K562 (cell line): ENCODE measurements around the gene RASGEF1C. TPM values are rescaled to one million over a fixed set of nuclear protein-coding genes. Genes with fewer than 3 reads are reported as not detected.

Source experiments
- ATAC-seq: fragments of 200-7000 bp; cut with Tn5 transposase; 3 replicates; pipeline ENCODE4 v1.9.1; 2020; ENCODE audit warnings: moderate library complexity
- BruUV-seq: library from RNA; stranded (reverse); fragments of 400-500 nt; replicated peaks from 2 replicates; lab custom pipeline; 2021; lab: Mats Ljungman, UMichigan
- CTCF ChIA-PET: fragments of 300-600 bp; formaldehyde crosslinking; extraction: SDS; loops from one replicate; lab custom pipeline; 2021; ENCODE audit warnings: low intra/inter-chr PET ratio; lab: Yijun Ruan, JAX
- POLR2A ChIA-PET: fragments of 300-600, 350-650 bp; sonication (Branson Sonifier 250); formaldehyde crosslinking; extraction: SDS; loops from one replicate; lab custom pipeline; 2021; ENCODE audit warnings: antibody characterized with exemption, inconsistent platforms; lab: Yijun Ruan, JAX
- DNase-seq, 4 experiments: peaks; one replicate each; pipeline versions ENCODE4 v3.0.0 to v3.0.0-alpha.2; 2011 to 2018; ENCODE audit warnings: low spot score in 3 of 4, mixed read lengths in 3 of 4; ENCODE audit errors: extremely low read depth in 1 of 4
- FAIRE-seq: peaks from 2 replicates; lab custom pipeline; 2011; peaks lifted over from hg19 to GRCh38; lab: Jason Lieb, UNC
- H2AFZ ChIP-seq: 2 replicates; pipeline ENCODE4 v1.6.0; 2011; ENCODE audit warnings: low read depth, low read length, control low read depth, inconsistent platforms
- H3K27ac ChIP-seq: fragments of 200-600 bp; 3 replicates; pipeline ENCODE4 v1.8.0; 2011; ENCODE audit warnings: low read depth, mild to moderate bottlenecking, control low read depth, inconsistent platforms, low read length, moderate library complexity, mixed read lengths; ENCODE audit errors: extremely low read depth
- H3K27me3 ChIP-seq, 2 experiments: fragments of 300-600 bp in 1 of 2; 2 replicates in 1 of 2; 3 replicates in 1 of 2; pipeline versions ENCODE4 v1.6.0 to v1.8.0; 2011; ENCODE audit warnings: inconsistent platforms in 2 of 2, low read length in 2 of 2, mild to moderate bottlenecking in 1 of 2, mixed read lengths in 1 of 2, moderate library complexity in 1 of 2; ENCODE audit not compliant: control insufficient read depth in 2 of 2, insufficient read depth in 2 of 2
- H3K36me3 ChIP-seq: fragments of 300-600 bp; 3 replicates; pipeline ENCODE4 v1.8.0; 2011; ENCODE audit warnings: mild to moderate bottlenecking, low read length, inconsistent platforms; ENCODE audit not compliant: control insufficient read depth, insufficient read depth
- H3K4me1 ChIP-seq, 2 experiments: fragments of 200-600 bp in 1 of 2; replicated peaks in 1 of 2; 2 replicates in 1 of 2; 3 replicates in 1 of 2; pipeline versions ENCODE4 v1.5.1 to v1.8.0; 2011; ENCODE audit warnings: inconsistent platforms in 2 of 2, low read length in 2 of 2, mild to moderate bottlenecking in 1 of 2, mixed read lengths in 1 of 2, moderate library complexity in 1 of 2; ENCODE audit not compliant: control insufficient read depth in 2 of 2, insufficient read depth in 2 of 2
- H3K4me2 ChIP-seq: 2 replicates; pipeline ENCODE4 v1.6.1; 2011; ENCODE audit warnings: low read length, control low read depth, inconsistent platforms, mixed read lengths; ENCODE audit not compliant: insufficient read depth
- H3K4me3 ChIP-seq: fragments of 200-600 bp; sonication (generic), shearing (Covaris generic); 2 replicates; pipeline ENCODE4 v1.5.1; 2016; ENCODE audit warnings: control low read depth, inconsistent platforms
- H3K79me2 ChIP-seq: fragments of 200-600 bp; 3 replicates; pipeline ENCODE4 v1.8.0; 2011; ENCODE audit warnings: low read length, inconsistent platforms; ENCODE audit not compliant: control insufficient read depth, insufficient read depth
- H3K9ac ChIP-seq, 2 experiments: 2 replicates each; pipeline versions ENCODE4 v1.6.0 to v1.6.1; 2011; ENCODE audit warnings: low read depth in 2 of 2, low read length in 2 of 2, control low read depth in 1 of 2, inconsistent platforms in 1 of 2, mild to moderate bottlenecking in 1 of 2, mixed read lengths in 1 of 2; ENCODE audit not compliant: insufficient read depth in 1 of 2
- H3K9me1 ChIP-seq: one replicate; pipeline ENCODE4 v1.6.0; 2011; ENCODE audit warnings: inconsistent platforms, mild to moderate bottlenecking, low read length, moderate library complexity; ENCODE audit not compliant: control insufficient read depth, insufficient read depth
- H3K9me3 ChIP-seq: replicated peaks from 2 replicates; pipeline ENCODE4 v1.5.1; 2011; ENCODE audit warnings: low read depth, low read length, inconsistent platforms; ENCODE audit not compliant: control insufficient read depth, insufficient read depth
- H4K20me1 ChIP-seq: replicated peaks from 2 replicates; pipeline ENCODE4 v1.6.1; 2011; ENCODE audit warnings: low read length, inconsistent platforms, mixed read lengths; ENCODE audit not compliant: control insufficient read depth, insufficient read depth
- SRF ChIP-seq, 2 experiments: fragments of 250-450, 450-650 bp in 1 of 2; sonication (Bioruptor Pico) in 1 of 2; sonication (generic) in 1 of 2; formaldehyde crosslinking; IDR thresholded peaks; 2 replicates each; pipeline versions ENCODE4 v1.5.0 to v1.5.1; 2020 to 2022; ENCODE audit warnings: mild to moderate bottlenecking in 1 of 2, missing genetic modification reagents in 1 of 2
- WGBS: fragments of 100-300 bp; shearing (Covaris generic); methylation state at CpG from one replicate; pipeline ENCODE4 v1.1.6; 2016; ENCODE audit warnings: low coverage, mixed read lengths; ENCODE audit not compliant: insufficient coverage; ENCODE audit errors: missing lambda C conversion rate; 5-methylcytosine and 5-hydroxymethylcytosine counted together
- in situ Hi-C: fragments of 300-500 bp; cut with MboI; formaldehyde crosslinking; loops from 4 replicates; pipeline ENCODE4 v1.15.0; 2018; ENCODE audit warnings: inconsistent platforms, mixed read lengths
- intact Hi-C: fragments of 100-400 bp; cut with micrococcal nuclease; formaldehyde crosslinking; loops from 2 replicates; pipeline ENCODE4 v1.14.2; 2022
- polyA plus RNA-seq, 8 experiments: library from polyadenylated mRNA; depleted of rRNA in 4 of 8; stranded (reverse) in 5 of 8; unstranded in 3 of 8; fragments of >200 nt; fragmentation: Nextera tagmentation in 2 of 8; fragmentation: Illumina TruSeq in 1 of 8; extraction: Ambion mirVana in 2 of 8; extraction: Trizol in 1 of 8; gene quantifications; 2 replicates each; pipeline versions ENCODE4 v1.2.1 to v1.2.3, GENCODE V29; 2011 to 2014; ENCODE audit warnings: inconsistent platforms in 1 of 8, missing spikeins in 1 of 8
- total RNA-seq, 7 experiments: library from RNA; depleted of rRNA in 6 of 7; stranded (reverse); fragments of >200 nt in 6 of 7; fragmentation: Illumina TruSeq in 2 of 7; extraction: Trizol in 2 of 7; gene quantifications; 2 replicates each; pipeline versions ENCODE4 v1.2.1 to v1.2.3, GENCODE V29; 2011 to 2021; ENCODE audit warnings: low replicate concordance in 1 of 7

Gene RASGEF1C
- total and polyA plus RNA-seq, 9 of the 15 experiments (the other 6 are each of a cell fraction or from before 2014, with no cell fraction given), result 0.04 to 1.1 (median 0.21) TPM; not detected in 4

DNA sequence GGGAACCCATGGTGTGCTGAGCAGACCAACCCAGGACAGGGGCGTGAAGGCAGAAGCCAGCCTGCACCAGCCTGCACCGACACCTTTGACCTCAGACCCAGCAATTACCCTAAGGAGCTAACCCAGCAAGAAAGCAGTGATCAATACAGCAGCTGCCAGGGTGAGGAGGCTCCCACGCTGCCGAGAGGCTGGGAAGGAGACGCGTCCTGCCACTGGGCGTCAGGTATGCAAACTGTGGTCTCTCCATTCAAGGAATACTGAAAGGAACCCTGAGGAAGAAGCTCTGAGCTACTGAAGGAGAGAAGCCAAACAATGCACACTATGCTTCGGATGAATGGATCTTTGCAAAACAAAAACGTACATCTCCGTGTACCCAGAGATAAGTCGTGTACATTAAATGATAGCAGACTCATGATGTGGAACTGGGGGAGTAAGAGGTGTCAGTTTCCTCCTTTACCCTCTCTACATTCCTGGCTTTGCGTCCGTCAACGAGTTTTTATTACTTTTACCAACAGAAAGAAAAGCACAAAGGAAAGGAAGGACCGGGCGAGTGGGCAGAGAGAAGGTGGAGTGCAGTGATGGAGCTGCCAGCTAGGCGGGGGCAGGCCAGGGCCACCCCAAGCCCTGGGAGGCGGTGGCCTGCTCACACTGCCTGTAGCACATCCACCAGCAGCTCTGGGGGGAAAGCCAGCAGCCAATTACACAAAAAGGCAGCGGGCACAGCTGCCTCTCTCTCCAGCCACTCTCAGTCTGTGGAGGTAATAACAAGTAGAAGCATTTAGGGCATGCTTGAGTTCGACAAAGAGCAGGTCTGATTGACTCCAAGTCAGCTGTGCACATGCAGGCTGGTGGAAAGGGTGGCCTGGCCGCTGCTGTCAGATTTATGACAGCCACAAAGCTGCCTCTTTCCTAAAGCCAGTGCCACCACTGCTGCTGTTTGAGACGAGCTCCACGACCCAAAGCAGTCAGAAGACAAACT, 29.3 kb downstream of the RASGEF1C start:
- CTCF ChIA-PET, result no interaction called here
- TF ChIP-seq SRF (CRISPR knock-in tag; IDR thresholded peaks at IDR 0.05), result no peak
- H3K9me3 ChIP-seq, result no peaks in the 10 kb centered on the region
- FAIRE-seq (no peak), ATAC-seq (no peak), DNase-seq (peak in 1 of 4 experiments; percentile 5)
- H3K4me3 ChIP-seq, result no peak overlapping the region
- H3K27ac ChIP-seq, result no peak overlapping the region
- H3K79me2 ChIP-seq, result no peaks in the 10 kb centered on the region
- 2% methylated on average over 23 of the region's 23 CpGs for WGBS
- H3K4me1 ChIP-seq, result peaks cover 0 to 11% of the 10 kb centered on the region in 2 experiments; a peak in 2 of 5 replicates
- in situ Hi-C loops (no loop called here), intact Hi-C loops (no loop called here)
- no peak overlapping the region for H3K9ac ChIP-seq
- no peak overlapping the region for H2AFZ ChIP-seq
- POLR2A ChIA-PET, result interaction anchor here (0.7 to 1.1 kb wide), 2 partner anchors 17 to 29 kb away, joined by 3 read pairs; partner anchors contain the start of gene RASGEF1C
- peaks cover 26 to 58% of the 10 kb centered on the region in 2 experiments for H3K27me3 ChIP-seq
- no peaks in the 10 kb centered on the region for H3K36me3 ChIP-seq
- no peak overlapping the region for H3K4me2 ChIP-seq
- 0 out of 2 replicates have a peak, but pooled peaks cover 7% of the 10 kb centered on the region for H4K20me1 ChIP-seq
- H3K9me1 ChIP-seq, result no peaks in the 10 kb centered on the region
- no TSS peak for BruUV-seq
